Osteoblast (primary cell): Measurements from ENCODE around the gene TEX2. TPM values are rescaled to one million over a fixed set of nuclear protein-coding genes. Genes with fewer than 3 reads are reported as not detected.
"Not testable (repeated sequence)": the region's sequence is repeated elsewhere in the genome, so short reads cannot be mapped to it uniquely, and the experiment has no call there.

Experiments used
- DNase-seq: peaks from one replicate; pipeline ENCODE4 v3.0.0; 2011; ENCODE audit warnings: low spot score, mixed read lengths; ENCODE audit not compliant: insufficient read length; ENCODE audit errors: missing footprints
- H2AFZ ChIP-seq: 2 replicates; pipeline ENCODE4 v1.6.0; 2011; ENCODE audit warnings: mild to moderate bottlenecking, low read length
- H3K27ac ChIP-seq: 2 replicates; pipeline ENCODE4 v1.5.1; 2011; ENCODE audit warnings: mild to moderate bottlenecking, low read depth, low read length, moderate library complexity
- H3K27me3 ChIP-seq: 2 replicates; pipeline ENCODE4 v1.6.0; 2012; ENCODE audit warnings: mild to moderate bottlenecking, control low read depth, inconsistent platforms, low read length, moderate library complexity; ENCODE audit not compliant: insufficient read depth
- H3K36me3 ChIP-seq: 2 replicates; pipeline ENCODE4 v1.5.1; 2011; ENCODE audit warnings: mild to moderate bottlenecking, low read length, control low read depth, moderate library complexity; ENCODE audit not compliant: insufficient read depth
- H3K4me1 ChIP-seq: 2 replicates; pipeline ENCODE4 v1.5.1; 2011; ENCODE audit warnings: mild to moderate bottlenecking, low read length, control low read depth, moderate library complexity; ENCODE audit not compliant: insufficient read depth
- H3K4me2 ChIP-seq: 2 replicates; pipeline ENCODE4 v1.6.0; 2011; ENCODE audit warnings: mild to moderate bottlenecking, low read length; ENCODE audit not compliant: insufficient read depth
- H3K4me3 ChIP-seq: fragments of 200-600 bp; sonication (generic); 3 replicates; pipeline ENCODE4 v1.5.1; 2012; ENCODE audit warnings: mild to moderate bottlenecking, low read length, inconsistent platforms; ENCODE audit not compliant: insufficient read depth
- H3K79me2 ChIP-seq: 2 replicates; pipeline ENCODE4 v1.6.0; 2012; ENCODE audit warnings: mild to moderate bottlenecking, low read length, control low read depth, inconsistent platforms; ENCODE audit not compliant: insufficient read depth
- H3K9me3 ChIP-seq: 2 replicates; pipeline ENCODE4 v1.5.1; 2011; ENCODE audit warnings: low read depth, low read length, control low read depth
- H4K20me1 ChIP-seq: 2 replicates; pipeline ENCODE4 v1.6.0; 2012; ENCODE audit warnings: mild to moderate bottlenecking, low read length, control low read depth; ENCODE audit not compliant: insufficient read depth
- total RNA-seq: library from RNA; depleted of rRNA; stranded (reverse); fragments of >200 nt; gene quantifications from 2 replicates; pipeline ENCODE4 v1.2.3, GENCODE V29; 2012
- TF ChIP-seq, protein P1 (sequence below): IDR thresholded peaks from 2 replicates; pipeline ENCODE4 v1.5.1; 2011; ENCODE audit warnings: mild to moderate bottlenecking, low read depth, low read length, moderate library complexity; ENCODE audit errors: extremely low read depth

The TEX2 gene
- total RNA-seq, 1 donor = 17.7 TPM

GRCh38 chr17:64172510-64172909, 90.5 kb downstream of the TEX2 start:
- TF ChIP-seq, protein P1, sequence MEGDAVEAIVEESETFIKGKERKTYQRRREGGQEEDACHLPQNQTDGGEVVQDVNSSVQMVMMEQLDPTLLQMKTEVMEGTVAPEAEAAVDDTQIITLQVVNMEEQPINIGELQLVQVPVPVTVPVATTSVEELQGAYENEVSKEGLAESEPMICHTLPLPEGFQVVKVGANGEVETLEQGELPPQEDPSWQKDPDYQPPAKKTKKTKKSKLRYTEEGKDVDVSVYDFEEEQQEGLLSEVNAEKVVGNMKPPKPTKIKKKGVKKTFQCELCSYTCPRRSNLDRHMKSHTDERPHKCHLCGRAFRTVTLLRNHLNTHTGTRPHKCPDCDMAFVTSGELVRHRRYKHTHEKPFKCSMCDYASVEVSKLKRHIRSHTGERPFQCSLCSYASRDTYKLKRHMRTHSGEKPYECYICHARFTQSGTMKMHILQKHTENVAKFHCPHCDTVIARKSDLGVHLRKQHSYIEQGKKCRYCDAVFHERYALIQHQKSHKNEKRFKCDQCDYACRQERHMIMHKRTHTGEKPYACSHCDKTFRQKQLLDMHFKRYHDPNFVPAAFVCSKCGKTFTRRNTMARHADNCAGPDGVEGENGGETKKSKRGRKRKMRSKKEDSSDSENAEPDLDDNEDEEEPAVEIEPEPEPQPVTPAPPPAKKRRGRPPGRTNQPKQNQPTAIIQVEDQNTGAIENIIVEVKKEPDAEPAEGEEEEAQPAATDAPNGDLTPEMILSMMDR = no peak
- Histone ChIP-seq H2AFZ (no peak overlapping the region), H3K27ac (no peak overlapping the region), H3K79me2 (no peaks in the 10 kb centered on the region), H3K4me2 (no peak overlapping the region), H3K4me1 (peaks cover 6% of the 10 kb centered on the region), H4K20me1 (no peaks in the 10 kb centered on the region), H3K27me3 (no peaks in the 10 kb centered on the region), H3K4me3 (no peak overlapping the region), H3K9me3 (no peaks in the 10 kb centered on the region), H3K36me3 (peaks cover 12% of the 10 kb centered on the region)
- DNase-seq = no peak

GRCh38 chr17:64171041-64171440, 92.0 kb downstream of the TEX2 start:
- H3K27ac ChIP-seq = no peak overlapping the region

DNA sequence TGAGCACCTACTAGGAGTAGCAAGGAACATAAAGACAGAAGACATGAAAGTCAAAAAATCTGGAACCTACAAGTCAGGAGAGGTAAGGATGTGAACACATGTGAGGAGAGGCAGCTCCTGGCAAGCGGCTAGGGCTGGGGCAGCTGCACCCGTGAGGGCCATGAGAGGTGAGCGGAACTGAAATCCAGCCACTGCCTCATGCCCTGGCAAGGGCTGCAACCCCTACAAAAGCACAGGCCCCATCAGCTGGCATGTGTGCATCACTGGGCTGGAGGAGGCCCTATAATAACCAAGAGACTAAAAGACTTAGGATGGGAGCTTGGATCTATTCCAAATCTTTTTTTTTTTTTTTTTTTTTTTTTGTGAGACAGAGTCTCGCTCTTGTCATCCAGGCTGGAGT, 92.8 kb downstream of the TEX2 start:
- no peaks in the 10 kb centered on the region for H3K27me3 ChIP-seq
- H4K20me1 ChIP-seq = no peaks in the 10 kb centered on the region
- no peak overlapping the region for H3K27ac ChIP-seq
- no peaks in the 10 kb centered on the region for H3K79me2 ChIP-seq
- H3K4me1 ChIP-seq = peaks cover 6% of the 10 kb centered on the region
- no peak overlapping the region for H2AFZ ChIP-seq
- peaks cover 10% of the 10 kb centered on the region for H3K36me3 ChIP-seq
- no peak overlapping the region for H3K4me2 ChIP-seq
- TF ChIP-seq, protein P1 = no peak
- no peak for DNase-seq
- no peak overlapping the region for H3K4me3 ChIP-seq
- no peaks in the 10 kb centered on the region for H3K9me3 ChIP-seq

More at GRCh38 chr17:64171041-64171440, 92.0 kb downstream of the TEX2 start:
- DNase-seq = no peak
- H3K4me2 ChIP-seq = no peak overlapping the region
- no peaks in the 10 kb centered on the region for H3K79me2 ChIP-seq
- H3K4me1 ChIP-seq = peaks cover 6% of the 10 kb centered on the region
- no peaks in the 10 kb centered on the region for H4K20me1 ChIP-seq
- no peaks in the 10 kb centered on the region for H3K27me3 ChIP-seq
- peaks cover 15% of the 10 kb centered on the region for H3K36me3 ChIP-seq
- H2AFZ ChIP-seq = no peak overlapping the region
- no peak overlapping the region for H3K4me3 ChIP-seq
- TF ChIP-seq, protein P1 = no peak
- no peaks in the 10 kb centered on the region for H3K9me3 ChIP-seq

DNA sequence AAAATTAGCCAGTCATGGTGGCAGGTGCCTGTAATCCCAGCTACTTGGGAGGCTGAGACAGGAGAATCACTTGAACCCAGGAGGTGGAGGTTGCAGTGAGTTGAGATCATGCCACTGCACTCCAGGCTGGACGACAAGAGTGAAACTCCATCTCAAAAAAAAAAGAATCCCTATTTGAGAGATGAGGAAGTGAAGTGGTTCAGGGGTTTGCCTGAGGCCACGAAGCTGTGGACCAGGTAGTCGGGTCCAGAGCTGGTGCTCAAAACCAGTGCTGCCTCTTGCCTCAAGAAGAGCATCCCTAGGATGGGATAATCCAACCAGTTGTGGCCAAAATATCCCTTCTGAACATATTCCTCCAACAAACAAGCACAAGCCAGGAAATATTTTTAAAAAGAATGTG, 95.4 kb downstream of the TEX2 start:
- not testable (repeated sequence) for H3K36me3 ChIP-seq, H2AFZ ChIP-seq, H3K4me1 ChIP-seq, DNase-seq, H3K27ac ChIP-seq, H3K4me2 ChIP-seq, H3K9me3 ChIP-seq, H4K20me1 ChIP-seq, H3K27me3 ChIP-seq, H3K4me3 ChIP-seq, H3K79me2 ChIP-seq
